Measurements from ENCODE around the gene P2RY6.

GRCh38 chr11:73270855-73271477, 1.2 kb upstream of the P2RY6 start:
- TF ChIP-seq, protein P1, sequence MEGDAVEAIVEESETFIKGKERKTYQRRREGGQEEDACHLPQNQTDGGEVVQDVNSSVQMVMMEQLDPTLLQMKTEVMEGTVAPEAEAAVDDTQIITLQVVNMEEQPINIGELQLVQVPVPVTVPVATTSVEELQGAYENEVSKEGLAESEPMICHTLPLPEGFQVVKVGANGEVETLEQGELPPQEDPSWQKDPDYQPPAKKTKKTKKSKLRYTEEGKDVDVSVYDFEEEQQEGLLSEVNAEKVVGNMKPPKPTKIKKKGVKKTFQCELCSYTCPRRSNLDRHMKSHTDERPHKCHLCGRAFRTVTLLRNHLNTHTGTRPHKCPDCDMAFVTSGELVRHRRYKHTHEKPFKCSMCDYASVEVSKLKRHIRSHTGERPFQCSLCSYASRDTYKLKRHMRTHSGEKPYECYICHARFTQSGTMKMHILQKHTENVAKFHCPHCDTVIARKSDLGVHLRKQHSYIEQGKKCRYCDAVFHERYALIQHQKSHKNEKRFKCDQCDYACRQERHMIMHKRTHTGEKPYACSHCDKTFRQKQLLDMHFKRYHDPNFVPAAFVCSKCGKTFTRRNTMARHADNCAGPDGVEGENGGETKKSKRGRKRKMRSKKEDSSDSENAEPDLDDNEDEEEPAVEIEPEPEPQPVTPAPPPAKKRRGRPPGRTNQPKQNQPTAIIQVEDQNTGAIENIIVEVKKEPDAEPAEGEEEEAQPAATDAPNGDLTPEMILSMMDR (conservative IDR thresholded peaks at IDR 0.05), result no peak
- TF ChIP-seq ZFX (IDR thresholded peaks at IDR 0.05), result no peak
